Upper lobe of left lung (tissue), 6 donors: ENCODE results near the gene HSPB6. TPM values are rescaled to one million over a fixed set of nuclear protein-coding genes. Genes with fewer than 3 reads are reported as not detected.
A peak's percentile ranks its signal among the peaks of the same experiment; 100 is the strongest.

ENCODE experiments used
- ATAC-seq, 2 donors: fragments of 200-7000 bp; cut with Tn5 transposase; one replicate each; pipeline ENCODE4 v1.9.1; 2022; ENCODE audit warnings: mild to moderate bottlenecking in 2 of 2, moderate library complexity in 2 of 2; ENCODE audit not compliant: low FRiP score in 2 of 2
- DNase-seq, 2 donors: peaks; one replicate each; pipeline ENCODE4 v3.0.0-alpha.2; 2019 to 2020
- H3K27ac ChIP-seq, 4 donors: fragments of 200-600 bp; sonication (generic); one replicate each; pipeline ENCODE4 v1.5.1; 2016 to 2019
- H3K27me3 ChIP-seq, 4 donors: fragments of 200-600 bp; sonication (generic); one replicate each; pipeline ENCODE4 v1.5.1; 2017 to 2019
- H3K36me3 ChIP-seq, 4 donors: fragments of 200-600 bp; sonication (generic); one replicate each; pipeline ENCODE4 v1.5.1; 2016 to 2019
- H3K4me1 ChIP-seq, 4 donors: fragments of 200-600 bp; sonication (generic); one replicate each; pipeline ENCODE4 v1.5.1; 2018 to 2019
- H3K4me3 ChIP-seq, 4 donors: fragments of 200-600 bp; sonication (generic); one replicate each; pipeline ENCODE4 v1.5.1; 2017 to 2019; ENCODE audit warnings: mild to moderate bottlenecking in 2 of 4, moderate library complexity in 1 of 4
- H3K9me3 ChIP-seq, 4 donors: fragments of 200-600 bp; sonication (generic); one replicate each; pipeline ENCODE4 v1.5.1; 2018 to 2019
- EP300 ChIP-seq, 4 donors: sonication (generic); formaldehyde crosslinking; IDR thresholded peaks; one replicate each; pipeline ENCODE4 v1.5.1; 2017; ENCODE audit warnings: antibody characterized with exemption in 4 of 4, control low read depth in 2 of 4
- POLR2A ChIP-seq, 4 donors: fragments of 450-650 bp; IDR thresholded peaks; one replicate each; pipeline ENCODE4 v1.5.1; 2016 to 2017; ENCODE audit warnings: antibody characterized with exemption in 4 of 4, mild to moderate bottlenecking in 2 of 4
- POLR2AphosphoS5 ChIP-seq, 2 donors: sonication (generic); formaldehyde crosslinking; IDR thresholded peaks; one replicate each; pipeline ENCODE4 v1.5.1; 2017; ENCODE audit warnings: antibody characterized with exemption in 2 of 2
- WGBS, 2 donors: methylation state at CpG; one replicate each; pipeline ENCODE4 v1.1.5; 2017 to 2018; 5-methylcytosine and 5-hydroxymethylcytosine counted together
- total RNA-seq, 6 donors: library from RNA; depleted of rRNA in 4 of 6; stranded (reverse); fragments of >200 nt in 4 of 6; gene quantifications; one replicate each; pipeline versions ENCODE4 v1.1.0 to v1.2.1, GENCODE V29; 2016 to 2021
- TF ChIP-seq, protein P1 (sequence below), 6 experiments: fragments of 450-650 bp in 4 of 6; fragments of 200-600 bp in 2 of 6; sonication (generic) in 2 of 6; IDR thresholded peaks; one replicate each; pipeline ENCODE4 v1.5.1; 2016 to 2019; ENCODE audit warnings: antibody characterized with exemption in 6 of 6
- donor health status: DM: no; HTN: no; CAD: no; lungs with moderate emphysema.
- donor health status: DM: no; HTN: yes; CAD: no; lungs with severe emphysema.

HSPB6 gene
- total RNA-seq, 6 donors from 2014 or later = 4.2 to 46.2 (median 18.4) TPM

DNA sequence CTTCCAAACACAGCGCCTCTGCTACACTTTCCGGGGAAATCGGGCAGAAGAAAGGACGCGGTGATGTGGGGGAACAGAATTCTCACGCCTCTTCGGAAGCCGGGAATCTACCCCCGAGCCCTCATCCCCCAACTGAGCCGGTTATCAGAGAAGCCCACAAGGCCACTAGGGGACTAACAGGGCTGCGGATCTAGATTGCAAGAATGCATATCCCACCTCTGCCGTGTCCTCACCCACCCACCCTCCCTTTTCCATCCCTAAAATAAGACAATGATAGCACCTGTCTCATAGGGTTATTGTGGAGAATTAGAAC, 15.7 kb downstream of the HSPB6 start:
- Histone ChIP-seq H3K27ac (peak overlapping the region; percentile 79 to 91 (median 88)), H3K36me3 (peaks cover 2 to 35% (median 26%) of the 10 kb centered on the region in 4 donors), H3K4me1 (peaks cover 24 to 53% (median 39%) of the 10 kb centered on the region in 4 donors), H3K4me3 (peak overlapping the region; percentile 68 to 77 (median 74)), H3K9me3 (no peaks in the 10 kb centered on the region), H3K27me3 (no peaks in the 10 kb centered on the region)
- DNase-seq (peak in 1 of 2 donors; percentile 19), ATAC-seq (no peak)
- WGBS, 2 donors = 7 to 21% methylated on average over 3 to 9 of the region's 12 CpGs
- TF ChIP-seq POLR2AphosphoS5 (IDR thresholded peaks at IDR 0.05) = no peak
- TF ChIP-seq, protein P1, sequence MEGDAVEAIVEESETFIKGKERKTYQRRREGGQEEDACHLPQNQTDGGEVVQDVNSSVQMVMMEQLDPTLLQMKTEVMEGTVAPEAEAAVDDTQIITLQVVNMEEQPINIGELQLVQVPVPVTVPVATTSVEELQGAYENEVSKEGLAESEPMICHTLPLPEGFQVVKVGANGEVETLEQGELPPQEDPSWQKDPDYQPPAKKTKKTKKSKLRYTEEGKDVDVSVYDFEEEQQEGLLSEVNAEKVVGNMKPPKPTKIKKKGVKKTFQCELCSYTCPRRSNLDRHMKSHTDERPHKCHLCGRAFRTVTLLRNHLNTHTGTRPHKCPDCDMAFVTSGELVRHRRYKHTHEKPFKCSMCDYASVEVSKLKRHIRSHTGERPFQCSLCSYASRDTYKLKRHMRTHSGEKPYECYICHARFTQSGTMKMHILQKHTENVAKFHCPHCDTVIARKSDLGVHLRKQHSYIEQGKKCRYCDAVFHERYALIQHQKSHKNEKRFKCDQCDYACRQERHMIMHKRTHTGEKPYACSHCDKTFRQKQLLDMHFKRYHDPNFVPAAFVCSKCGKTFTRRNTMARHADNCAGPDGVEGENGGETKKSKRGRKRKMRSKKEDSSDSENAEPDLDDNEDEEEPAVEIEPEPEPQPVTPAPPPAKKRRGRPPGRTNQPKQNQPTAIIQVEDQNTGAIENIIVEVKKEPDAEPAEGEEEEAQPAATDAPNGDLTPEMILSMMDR (IDR thresholded peaks at IDR 0.05) = peak in 1 of 6 experiments; percentile 3
- TF ChIP-seq POLR2A (IDR thresholded peaks at IDR 0.05) = no peak

DNA sequence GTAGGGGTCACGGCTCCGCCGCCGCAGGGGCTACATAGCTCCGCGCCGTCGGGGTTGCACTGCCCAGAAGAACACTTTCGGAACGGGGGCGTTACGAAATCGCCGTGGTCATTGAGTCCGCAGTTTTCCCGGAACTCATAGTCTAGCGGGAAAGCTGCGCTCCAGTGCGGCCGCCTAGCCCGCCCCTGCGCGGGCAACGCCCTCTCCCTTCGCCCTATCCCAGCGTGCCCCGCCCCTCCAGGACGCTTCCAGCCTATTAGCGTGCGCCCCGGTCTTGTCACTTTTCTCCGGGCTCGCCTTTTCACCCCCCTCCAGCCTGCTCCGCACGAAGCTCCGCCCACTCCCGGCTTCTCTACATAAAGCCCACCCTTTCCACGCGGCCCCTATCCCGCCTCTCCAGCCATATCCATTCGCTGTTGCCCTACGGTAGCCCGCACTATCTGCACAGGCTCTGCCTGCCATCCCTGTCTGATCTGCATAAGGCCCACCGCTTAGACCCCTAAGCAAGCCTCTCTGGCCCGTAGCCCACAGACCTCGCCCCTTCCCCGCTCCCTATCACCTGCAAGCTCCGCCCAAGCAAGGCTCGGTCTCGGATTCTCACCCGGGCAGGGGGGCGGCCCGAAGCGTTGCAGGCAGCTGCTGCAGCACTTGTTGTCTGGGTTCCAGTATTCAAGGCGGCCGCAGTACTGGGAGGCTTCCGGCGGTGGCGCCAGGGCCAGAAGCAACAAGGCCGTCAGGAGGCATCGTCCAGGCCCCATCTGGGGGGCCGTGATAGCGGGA, 16.2 kb downstream of the HSPB6 start:
- TF ChIP-seq POLR2A (IDR thresholded peaks at IDR 0.05) (peak in 2 of 4 donors; percentile 27 to 64), EP300 (IDR thresholded peaks at IDR 0.05) (peak in 3 of 4 donors; percentile 44 to 90 (median 51)), POLR2AphosphoS5 (IDR thresholded peaks at IDR 0.05) (peak; percentile 81 to 87)
- TF ChIP-seq, protein P1 (IDR thresholded peaks at IDR 0.05) = peak in 4 of 6 experiments; percentile 16 to 41 (median 20)
- Histone ChIP-seq H3K36me3 (peaks cover 2 to 37% (median 28%) of the 10 kb centered on the region in 4 donors), H3K4me3 (peak overlapping the region; percentile 68 to 77 (median 74)), H3K4me1 (peaks cover 21 to 47% (median 35%) of the 10 kb centered on the region in 4 donors), H3K9me3 (no peaks in the 10 kb centered on the region), H3K27ac (peak overlapping the region; percentile 79 to 91 (median 88)), H3K27me3 (no peaks in the 10 kb centered on the region)
- DNase-seq = peak; percentile 97 to 99
- ATAC-seq = peak; percentile 90 to 96
- WGBS, 2 donors = 1% methylated on average over 43 to 55 of the region's 63 CpGs

- no peak for DNase-seq
- no peak for TF ChIP-seq POLR2AphosphoS5 (IDR thresholded peaks at IDR 0.05)
- TF ChIP-seq POLR2A (IDR thresholded peaks at IDR 0.05) = no peak
- TF ChIP-seq, protein P1 (IDR thresholded peaks at IDR 0.05) = no peak
- no peak for TF ChIP-seq EP300 (IDR thresholded peaks at IDR 0.05)
- Histone ChIP-seq H3K27ac (peak overlapping the region; percentile 77 to 89 (median 84)), H3K9me3 (no peaks in the 10 kb centered on the region), H3K36me3 (peaks cover 8 to 43% (median 31%) of the 10 kb centered on the region in 4 donors), H3K27me3 (no peaks in the 10 kb centered on the region), H3K4me3 (peak overlapping the region; percentile 60 to 77 (median 69)), H3K4me1 (peaks cover 21 to 47% (median 35%) of the 10 kb centered on the region in 4 donors)
- ATAC-seq = no peak
- WGBS, 2 donors = 6 to 9% methylated on average over 5 to 14 of the region's 16 CpGs
These were observed 16.8 kb downstream of the HSPB6 start for GRCh38 chr19:35740108-35740422.

DNA sequence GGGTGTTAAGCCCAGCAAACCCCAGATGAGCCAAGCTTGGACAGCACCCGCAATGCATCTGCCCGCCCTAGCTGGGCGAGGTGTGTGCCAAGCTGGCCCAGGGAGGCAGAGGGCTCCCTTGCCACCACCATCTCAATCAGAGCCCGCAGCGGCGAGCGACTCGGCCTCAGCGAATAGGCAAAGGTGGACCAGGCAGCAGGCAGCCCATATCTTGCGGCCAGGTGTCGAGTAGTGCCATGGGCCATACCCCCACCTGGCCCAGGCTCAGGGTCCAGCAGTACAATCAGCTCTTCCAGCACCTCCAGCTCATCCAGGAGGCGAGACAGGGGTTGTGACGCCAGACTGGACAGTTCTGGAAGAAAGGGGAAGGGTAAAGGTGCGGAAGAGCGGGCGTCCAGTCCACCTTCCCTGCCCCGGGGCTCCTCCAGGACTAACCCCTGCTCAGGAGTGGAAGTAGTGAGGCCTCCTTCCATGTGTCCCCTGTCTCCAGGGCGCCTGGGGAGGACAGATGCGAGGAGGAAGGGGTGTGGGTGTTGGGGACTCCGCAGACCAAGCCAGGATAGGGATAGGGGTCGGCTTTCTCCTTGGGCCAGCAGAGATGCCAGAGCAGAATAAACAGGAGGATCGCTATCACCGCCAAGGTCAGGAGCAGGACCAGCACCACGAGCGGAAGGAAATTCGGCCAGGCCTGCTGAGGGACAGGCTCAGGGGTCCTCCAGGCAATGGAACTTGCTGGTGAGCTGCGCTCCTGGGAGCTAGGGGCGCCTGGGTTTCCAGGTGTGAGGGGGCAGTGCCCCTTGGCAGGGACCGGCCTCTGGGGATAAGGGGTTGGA, 17.3 kb downstream of the HSPB6 start:
- TF ChIP-seq POLR2A (IDR thresholded peaks at IDR 0.05) (no peak), EP300 (IDR thresholded peaks at IDR 0.05) (no peak), POLR2AphosphoS5 (IDR thresholded peaks at IDR 0.05) (no peak)
- TF ChIP-seq, protein P1 (IDR thresholded peaks at IDR 0.05) = no peak
- H3K4me3 ChIP-seq = peak overlapping the region in 3 of 4 donors; percentile 68 to 77 (median 70)

More for the DNA sequence above, 17.3 kb downstream of the HSPB6 start:
- Histone ChIP-seq H3K27me3 (no peaks in the 10 kb centered on the region), H3K9me3 (no peaks in the 10 kb centered on the region), H3K4me1 (peaks cover 20 to 46% (median 33%) of the 10 kb centered on the region in 4 donors), H3K27ac (peak overlapping the region; percentile 77 to 89 (median 84)), H3K36me3 (peaks cover 10 to 49% (median 37%) of the 10 kb centered on the region in 4 donors)
- WGBS, 2 donors = 75 to 84% methylated on average over 17 to 29 of the region's 29 CpGs
- ATAC-seq (no peak), DNase-seq (peak in 1 of 2 donors; percentile 84)
